HG02884 (cell line): Measurements from ENCODE around the gene ADISSP.
A peak's percentile ranks its signal among the peaks of the same experiment; 100 is the strongest.
"Not testable (repeated sequence)": the region's sequence is repeated elsewhere in the genome, so short reads cannot be mapped to it uniquely, and the experiment has no call there.

ENCODE experiments used
- ATAC-seq: cut with Tn5 transposase; IDR thresholded peaks from one replicate; pipeline ENCODE4 v1.9.1; 2021; ENCODE audit warnings: mild to moderate bottlenecking, moderate library complexity; ENCODE audit not compliant: unreplicated experiment

ADISSP gene

DNA sequence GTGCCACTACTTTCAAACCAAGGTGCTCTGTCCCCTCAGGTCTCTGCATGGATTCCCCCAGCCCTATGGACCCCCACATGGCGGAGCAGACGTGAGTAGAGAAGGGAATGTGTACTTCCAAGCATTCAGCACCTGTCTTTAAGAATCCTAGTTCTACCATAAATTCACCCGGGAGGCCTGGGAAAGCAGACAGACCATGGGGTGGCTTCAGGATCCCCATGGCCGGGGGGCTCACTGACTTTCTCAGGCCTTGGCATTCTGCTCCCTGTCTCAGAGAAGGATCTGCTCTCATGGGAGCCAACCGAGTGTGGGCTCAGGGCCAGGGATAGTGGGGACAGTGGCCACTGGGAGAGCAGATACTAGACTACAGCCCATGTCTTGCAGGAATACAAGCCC is 30.8 kb upstream of the ADISSP start:
- ATAC-seq = no peak

DNA sequence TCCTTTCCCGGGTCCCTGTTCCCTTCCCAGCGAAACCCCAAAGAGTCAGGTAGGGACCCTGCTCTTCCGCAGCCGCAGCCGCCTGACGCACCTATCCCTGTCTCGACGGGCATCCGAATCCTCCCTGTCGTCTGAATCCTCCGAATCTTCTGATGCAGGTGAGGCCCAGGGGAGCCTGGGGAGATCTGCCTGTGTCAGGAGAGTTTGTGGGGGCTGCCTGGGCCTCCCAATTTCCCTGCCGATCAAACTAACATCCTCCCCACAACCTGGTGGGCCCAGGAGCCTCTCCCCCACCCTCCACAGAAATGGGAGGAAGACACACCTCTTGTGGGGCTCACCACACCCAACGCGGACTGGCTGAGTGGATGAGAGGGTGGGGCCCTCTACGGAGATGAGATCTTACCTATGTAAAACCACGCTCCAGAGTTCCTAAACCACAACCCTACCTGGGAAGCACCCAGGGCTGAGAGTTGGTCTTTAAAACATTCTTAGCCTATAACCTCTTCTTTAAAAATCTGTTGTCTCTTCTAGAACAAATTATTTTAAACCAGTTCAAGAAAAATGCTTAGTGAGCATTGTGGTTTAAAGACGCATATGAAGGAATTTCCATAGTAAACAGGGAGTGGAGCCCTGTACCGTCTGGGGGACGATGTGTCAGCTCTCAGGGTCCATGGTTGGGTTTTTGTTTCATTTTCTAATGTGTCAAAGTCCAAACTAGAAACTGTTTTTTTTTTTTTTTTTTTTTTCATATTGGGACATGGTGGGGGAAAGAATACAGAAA is 30.2 kb upstream of the ADISSP start:
- no peak for ATAC-seq

- no peak for ATAC-seq
Observed at GRCh38 chr20:3797226-3797545, 29.6 kb upstream of the ADISSP start.

DNA sequence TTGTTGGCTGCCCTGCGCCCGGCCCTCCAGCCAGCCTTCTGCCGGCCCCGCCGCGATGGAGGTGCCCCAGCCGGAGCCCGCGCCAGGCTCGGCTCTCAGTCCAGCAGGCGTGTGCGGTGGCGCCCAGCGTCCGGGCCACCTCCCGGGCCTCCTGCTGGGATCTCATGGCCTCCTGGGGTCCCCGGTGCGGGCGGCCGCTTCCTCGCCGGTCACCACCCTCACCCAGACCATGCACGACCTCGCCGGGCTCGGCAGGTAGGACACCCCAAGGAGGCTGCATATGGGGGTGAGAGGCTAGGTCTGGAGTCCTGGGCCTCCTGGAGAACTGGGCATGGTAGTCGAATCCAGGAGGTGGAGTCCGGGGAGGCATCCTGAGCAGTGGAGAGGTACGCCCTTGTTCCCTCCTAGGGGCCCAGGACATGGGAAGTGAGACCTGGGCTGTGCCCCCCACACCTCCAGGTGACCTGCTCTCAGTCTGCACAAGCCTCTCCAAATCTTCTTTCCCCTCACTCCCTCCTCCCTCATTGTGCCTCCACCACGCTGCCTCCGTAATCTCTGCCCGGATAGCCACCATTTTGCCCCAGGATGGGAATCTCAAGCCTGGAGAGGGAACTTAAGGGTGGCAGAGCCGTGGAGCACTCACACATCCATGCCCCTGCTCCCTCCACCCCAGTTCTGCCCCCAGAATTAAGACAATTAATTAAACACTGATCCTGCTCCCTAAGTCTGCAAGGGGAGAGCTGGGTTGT is 29.1 kb upstream of the ADISSP start:
- no peak for ATAC-seq

- ATAC-seq = peak; percentile 66
Observed at GRCh38 chr20:3795511-3796468, 28.2 kb upstream of the ADISSP start, which contains the start of gene CDC25B. Gene CDC25B, plus strand, starts transcription at chr20:3796310. Its CDS starts 222 bp downstream, at chr20:3796532.

- ATAC-seq = no peak
Observed at GRCh38 chr20:3794701-3795420, 27.3 kb upstream of the ADISSP start.

GRCh38 chr20:3794168-3794567 is 26.6 kb upstream of the ADISSP start:
- not testable (repeated sequence) for ATAC-seq

- not testable (repeated sequence) for ATAC-seq
Observed at GRCh38 chr20:3789201-3789600, 21.6 kb upstream of the ADISSP start.

DNA sequence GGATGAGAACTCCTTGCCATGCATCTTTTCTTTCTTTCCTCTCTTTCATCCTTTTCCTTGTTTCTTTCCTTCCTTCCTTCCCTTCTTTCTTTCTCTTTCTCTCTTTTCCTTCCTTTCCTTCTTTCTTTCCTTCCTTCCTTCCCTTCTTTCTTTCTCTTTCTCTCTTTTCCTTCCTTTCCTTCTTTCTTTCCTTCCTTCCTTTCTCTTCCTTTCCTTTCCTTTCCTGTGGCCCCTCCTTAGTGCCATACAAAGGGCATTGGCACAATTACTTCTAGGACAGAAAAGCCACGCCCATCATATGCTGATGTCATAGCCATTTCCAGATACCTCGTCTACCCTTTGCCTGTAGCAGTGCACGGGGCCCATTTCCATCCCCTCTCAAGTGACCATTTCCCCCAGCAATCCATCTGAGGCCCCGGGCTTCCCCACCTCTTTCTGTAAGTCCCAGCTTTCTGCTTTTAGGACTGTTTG is 21.2 kb upstream of the ADISSP start:
- ATAC-seq = no peak

DNA sequence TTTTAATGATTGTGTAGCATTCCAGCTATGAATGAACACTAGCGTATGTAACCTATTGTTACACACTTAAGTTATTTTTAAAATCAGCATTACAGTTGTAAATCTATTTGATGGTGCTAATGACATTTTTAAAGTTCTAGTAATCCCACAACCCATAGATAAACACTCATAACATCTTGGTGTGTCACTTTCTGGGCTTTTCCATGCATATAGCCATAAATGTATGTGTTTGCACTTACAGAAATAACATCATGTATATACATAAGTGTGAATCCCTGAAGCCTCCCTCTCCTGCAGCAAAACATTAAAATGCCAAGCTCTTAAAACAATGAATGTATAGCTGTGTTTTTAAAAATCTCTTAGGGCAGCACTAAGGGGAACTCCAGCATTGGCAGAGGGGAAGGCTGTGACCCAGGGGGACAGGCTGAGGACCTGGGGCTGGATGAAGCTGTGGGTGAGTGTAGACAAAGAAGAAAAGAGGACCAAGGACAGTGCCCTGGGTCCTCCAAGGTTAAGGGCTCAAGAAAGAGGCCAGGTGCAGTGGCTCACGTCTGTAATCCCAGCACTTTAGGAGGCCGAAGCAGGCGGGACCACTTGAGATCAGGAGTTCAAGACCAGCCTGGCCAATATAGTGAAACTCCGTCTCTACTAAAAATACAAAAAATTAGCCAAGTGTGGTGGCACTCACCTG is 19.9 kb upstream of the ADISSP start:
- ATAC-seq = no peak

DNA sequence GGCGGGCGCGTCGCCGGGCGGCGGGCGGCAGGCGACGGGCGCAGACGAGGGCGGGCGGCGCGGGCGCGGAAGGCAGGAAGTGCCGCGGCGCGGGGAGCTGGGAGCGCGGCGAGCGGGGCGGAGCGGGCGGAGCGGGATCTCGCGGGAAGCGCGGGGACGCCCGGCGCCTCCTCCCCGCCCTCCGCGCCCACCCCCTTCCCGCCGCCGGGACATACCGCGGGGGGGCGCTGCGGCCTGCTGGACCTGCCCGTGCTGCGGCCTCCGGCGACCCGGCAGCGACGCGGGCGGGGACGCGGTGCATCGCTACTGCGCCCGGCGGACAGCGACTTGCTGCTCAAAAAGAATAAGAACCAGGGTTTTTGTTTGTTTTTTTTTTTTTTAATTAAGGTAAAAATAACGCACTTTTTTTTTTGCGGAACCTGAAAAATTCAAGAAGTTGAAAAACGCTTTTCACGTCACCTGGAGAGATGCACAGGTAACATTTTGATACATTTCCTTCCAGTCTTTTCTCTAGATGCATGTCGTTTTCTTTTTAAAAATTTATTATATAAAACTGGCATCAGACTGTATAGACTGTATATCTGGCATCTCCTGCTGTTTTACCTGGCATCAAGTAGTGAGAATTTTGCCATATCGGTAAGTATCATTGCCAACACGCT is 19.2 kb upstream of the ADISSP start, which contains the start of gene CENPB:
Gene CENPB (minus strand): TSS at position 76 of the 659 bp plus-strand sequence. CDS start 257 bp downstream, outside the sequence.
- peak; percentile 59 for ATAC-seq

GRCh38 chr20:3786126-3786484 is 18.6 kb upstream of the ADISSP start:
- peak; percentile 13 for ATAC-seq

GRCh38 chr20:3785240-3786125 is 17.9 kb upstream of the ADISSP start:
- ATAC-seq = no peak

- ATAC-seq = no peak
Observed at GRCh38 chr20:3784863-3785239, 17.3 kb upstream of the ADISSP start.

- ATAC-seq = no peak
Observed at GRCh38 chr20:3784216-3784853, 16.8 kb upstream of the ADISSP start.

GRCh38 chr20:3783511-3784195 is 16.1 kb upstream of the ADISSP start:
- no peak for ATAC-seq

- ATAC-seq = no peak
Observed at GRCh38 chr20:3783068-3783489, 15.5 kb upstream of the ADISSP start.
